Neural cell (in vitro differentiated cells): Measurements from ENCODE around the gene RHCG. TPM values are rescaled to one million over a fixed set of nuclear protein-coding genes. Genes with fewer than 3 reads are reported as not detected.

ENCODE experiments used
- H2AFZ ChIP-seq: fragments of 200-600, 300-800 bp; sonication (generic), shearing (Covaris generic); 2 replicates; pipeline ENCODE4 v1.6.0; 2014; ENCODE audit warnings: low read depth, mild to moderate bottlenecking, antibody characterized with exemption, low read length, moderate library complexity
- H3F3A ChIP-seq: fragments of 200-600 bp; shearing (Covaris generic); 2 replicates; pipeline ENCODE4 v1.6.1; 2016; ENCODE audit warnings: mild to moderate bottlenecking, moderate library complexity, mixed read lengths, antibody characterized with exemption, low read length; ENCODE audit not compliant: insufficient read depth, poor library complexity, severe bottlenecking
- H3K27ac ChIP-seq: fragments of 200-600, 300-800 bp; sonication (generic), shearing (Covaris generic); 2 replicates; pipeline ENCODE4 v1.5.1; 2014; ENCODE audit warnings: mild to moderate bottlenecking, low read length, moderate library complexity
- H3K27me3 ChIP-seq: fragments of 300-800, 200-600 bp; sonication (generic), shearing (Covaris generic); 2 replicates; pipeline ENCODE4 v1.6.0; 2014; ENCODE audit warnings: mild to moderate bottlenecking, low read depth, low read length, moderate library complexity; ENCODE audit not compliant: insufficient read depth
- H3K36me3 ChIP-seq: fragments of 300-800, 200-600 bp; sonication (generic), shearing (Covaris generic); 2 replicates; pipeline ENCODE4 v1.5.1; 2014; ENCODE audit warnings: mild to moderate bottlenecking, antibody characterized with exemption, low read length, moderate library complexity; ENCODE audit not compliant: insufficient read depth
- H3K4me2 ChIP-seq: fragments of 300-800, 200-600 bp; sonication (generic), shearing (Covaris generic); 2 replicates; pipeline ENCODE4 v1.6.0; 2014; ENCODE audit warnings: mild to moderate bottlenecking, low read length
- H3K4me3 ChIP-seq: fragments of 300-800, 200-600 bp; sonication (generic), shearing (Covaris generic); 2 replicates; pipeline ENCODE4 v1.5.1; 2014; ENCODE audit warnings: mild to moderate bottlenecking, low read length, moderate library complexity
- H3K79me2 ChIP-seq: fragments of 200-600 bp; shearing (Covaris generic); replicated peaks from 2 replicates; pipeline ENCODE4 v1.6.0; 2014; ENCODE audit warnings: mild to moderate bottlenecking, low read length, moderate library complexity; ENCODE audit not compliant: insufficient read depth
- H3K9ac ChIP-seq: fragments of 300-800, 200-600 bp; sonication (generic), shearing (Covaris generic); 2 replicates; pipeline ENCODE4 v1.6.1; 2016; ENCODE audit warnings: mild to moderate bottlenecking, low read length, mixed read lengths
- H3K9me2 ChIP-seq: fragments of 200-600 bp; shearing (Covaris generic); 2 replicates; pipeline ENCODE4 v1.6.1; 2016; ENCODE audit warnings: mild to moderate bottlenecking, low read length, mixed read lengths; ENCODE audit not compliant: insufficient read depth
- H3K9me3 ChIP-seq: fragments of 200-600, 300-800 bp; sonication (generic), shearing (Covaris generic); 2 replicates; pipeline ENCODE4 v1.6.1; 2016; ENCODE audit warnings: mild to moderate bottlenecking, mixed run types, low read length, moderate library complexity, mixed read lengths
- H4K20me1 ChIP-seq: fragments of 200-600 bp; shearing (Covaris generic); 2 replicates; pipeline ENCODE4 v1.6.1; 2016; ENCODE audit warnings: mild to moderate bottlenecking, mixed run types; ENCODE audit not compliant: insufficient read depth
- EP300 ChIP-seq: fragments of 450-650 bp; conservative IDR thresholded peaks from 2 replicates; pipeline ENCODE4 v1.6.1; 2014; ENCODE audit warnings: antibody characterized with exemption, mild to moderate bottlenecking, moderate library complexity; ENCODE audit not compliant: poor library complexity, severe bottlenecking
- EZH2 ChIP-seq: fragments of 200-600, 300-800 bp; shearing (Covaris generic), sonication (generic); IDR thresholded peaks from 2 replicates; pipeline ENCODE4 v1.6.1; 2014; ENCODE audit warnings: antibody characterized with exemption, low read length, borderline replicate concordance, mild to moderate bottlenecking; ENCODE audit not compliant: insufficient read depth, poor library complexity, severe bottlenecking
- MXI1 ChIP-seq: fragments of 450-650 bp; conservative IDR thresholded peaks from 2 replicates; pipeline ENCODE4 v1.6.1; 2014; ENCODE audit warnings: antibody characterized with exemption, mild to moderate bottlenecking; ENCODE audit not compliant: poor library complexity, severe bottlenecking
- POLR2AphosphoS5 ChIP-seq: IDR thresholded peaks from 2 replicates; pipeline ENCODE4 v1.6.1; 2012
- RAD21 ChIP-seq: fragments of 450-650 bp; conservative IDR thresholded peaks from 2 replicates; pipeline ENCODE4 v1.6.1; 2014; ENCODE audit warnings: antibody characterized with exemption, mild to moderate bottlenecking, moderate library complexity
- SMC3 ChIP-seq: fragments of 450-650 bp; conservative IDR thresholded peaks from 2 replicates; pipeline ENCODE4 v1.6.1; 2014; ENCODE audit warnings: antibody characterized with exemption, mild to moderate bottlenecking, moderate library complexity; ENCODE audit not compliant: poor library complexity
- TAF1 ChIP-seq: IDR thresholded peaks from 2 replicates; pipeline ENCODE4 v1.6.1; 2012; ENCODE audit warnings: low read depth
- polyA plus RNA-seq: library from polyadenylated mRNA; depleted of rRNA; stranded (reverse); fragments of >200 nt; gene quantifications from 2 replicates; pipeline ENCODE4 v1.2.3, GENCODE V29; 2014
- TF ChIP-seq, protein P1 (sequence below): IDR thresholded peaks from 2 replicates; pipeline ENCODE4 v1.6.1; 2012; ENCODE audit warnings: borderline replicate concordance
- TF ChIP-seq, protein P2 (sequence below): fragments of 450-650 bp; IDR thresholded peaks from 2 replicates; pipeline ENCODE4 v1.5.1; 2014; ENCODE audit warnings: antibody characterized with exemption, mild to moderate bottlenecking, moderate library complexity; ENCODE audit not compliant: poor library complexity, severe bottlenecking

The RHCG gene
- polyA plus RNA-seq, 1 donor from 2014 or later: 0.32 TPM

DNA sequence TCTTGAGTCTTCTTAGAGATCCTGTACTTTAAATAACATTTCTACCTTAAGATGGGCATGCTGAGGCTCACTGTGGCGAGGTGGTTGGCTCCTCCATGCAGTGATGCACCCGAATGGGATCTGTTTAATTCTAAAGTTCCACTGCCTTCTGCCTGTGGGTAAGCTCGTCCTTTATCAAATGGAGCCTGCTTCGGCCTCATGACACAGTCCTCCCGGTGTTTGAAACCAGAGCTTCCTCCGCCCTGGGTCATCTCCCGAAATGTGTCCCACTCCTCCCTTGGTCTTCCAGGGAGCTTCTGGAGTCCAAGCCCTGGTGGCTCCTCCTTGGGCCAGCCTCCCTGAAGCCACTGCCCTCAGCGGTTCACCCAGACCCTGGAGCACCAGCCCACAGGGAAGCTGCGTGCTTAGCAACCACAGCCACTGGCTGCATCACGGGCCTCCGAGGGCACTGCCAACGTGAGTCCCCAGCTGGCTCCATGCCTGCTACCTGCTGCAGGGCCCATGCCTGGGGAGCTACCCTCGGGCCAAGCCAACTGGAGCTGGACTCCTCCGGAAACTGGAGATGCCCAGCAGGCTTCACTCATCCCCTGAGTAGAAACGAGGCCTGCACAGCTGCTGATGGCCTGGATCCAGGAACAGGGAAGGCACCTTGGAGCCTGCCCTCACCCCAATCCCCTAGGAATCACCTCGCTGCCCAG is 3.3 kb downstream of the RHCG start:
- Histone ChIP-seq H3K27me3 (peaks cover 31% of the 10 kb centered on the region), H3K27ac (no peak overlapping the region), H3K36me3 (no peaks in the 10 kb centered on the region), H3K9ac (no peak overlapping the region), H4K20me1 (no peaks in the 10 kb centered on the region), H3K9me2 (no peaks in the 10 kb centered on the region), H3K9me3 (no peaks in the 10 kb centered on the region), H3K4me2 (no peak overlapping the region), H3K4me3 (no peak overlapping the region), H3K79me2 (no peaks in the 10 kb centered on the region), H2AFZ (no peak overlapping the region), H3F3A (no peaks in the 10 kb centered on the region)
- no peak for TF ChIP-seq EZH2
- TF ChIP-seq EP300: no peak
- no peak for TF ChIP-seq MXI1
- TF ChIP-seq, protein P1, sequence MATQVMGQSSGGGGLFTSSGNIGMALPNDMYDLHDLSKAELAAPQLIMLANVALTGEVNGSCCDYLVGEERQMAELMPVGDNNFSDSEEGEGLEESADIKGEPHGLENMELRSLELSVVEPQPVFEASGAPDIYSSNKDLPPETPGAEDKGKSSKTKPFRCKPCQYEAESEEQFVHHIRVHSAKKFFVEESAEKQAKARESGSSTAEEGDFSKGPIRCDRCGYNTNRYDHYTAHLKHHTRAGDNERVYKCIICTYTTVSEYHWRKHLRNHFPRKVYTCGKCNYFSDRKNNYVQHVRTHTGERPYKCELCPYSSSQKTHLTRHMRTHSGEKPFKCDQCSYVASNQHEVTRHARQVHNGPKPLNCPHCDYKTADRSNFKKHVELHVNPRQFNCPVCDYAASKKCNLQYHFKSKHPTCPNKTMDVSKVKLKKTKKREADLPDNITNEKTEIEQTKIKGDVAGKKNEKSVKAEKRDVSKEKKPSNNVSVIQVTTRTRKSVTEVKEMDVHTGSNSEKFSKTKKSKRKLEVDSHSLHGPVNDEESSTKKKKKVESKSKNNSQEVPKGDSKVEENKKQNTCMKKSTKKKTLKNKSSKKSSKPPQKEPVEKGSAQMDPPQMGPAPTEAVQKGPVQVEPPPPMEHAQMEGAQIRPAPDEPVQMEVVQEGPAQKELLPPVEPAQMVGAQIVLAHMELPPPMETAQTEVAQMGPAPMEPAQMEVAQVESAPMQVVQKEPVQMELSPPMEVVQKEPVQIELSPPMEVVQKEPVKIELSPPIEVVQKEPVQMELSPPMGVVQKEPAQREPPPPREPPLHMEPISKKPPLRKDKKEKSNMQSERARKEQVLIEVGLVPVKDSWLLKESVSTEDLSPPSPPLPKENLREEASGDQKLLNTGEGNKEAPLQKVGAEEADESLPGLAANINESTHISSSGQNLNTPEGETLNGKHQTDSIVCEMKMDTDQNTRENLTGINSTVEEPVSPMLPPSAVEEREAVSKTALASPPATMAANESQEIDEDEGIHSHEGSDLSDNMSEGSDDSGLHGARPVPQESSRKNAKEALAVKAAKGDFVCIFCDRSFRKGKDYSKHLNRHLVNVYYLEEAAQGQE: no peak
- no peak for TF ChIP-seq RAD21
- TF ChIP-seq, protein P2, sequence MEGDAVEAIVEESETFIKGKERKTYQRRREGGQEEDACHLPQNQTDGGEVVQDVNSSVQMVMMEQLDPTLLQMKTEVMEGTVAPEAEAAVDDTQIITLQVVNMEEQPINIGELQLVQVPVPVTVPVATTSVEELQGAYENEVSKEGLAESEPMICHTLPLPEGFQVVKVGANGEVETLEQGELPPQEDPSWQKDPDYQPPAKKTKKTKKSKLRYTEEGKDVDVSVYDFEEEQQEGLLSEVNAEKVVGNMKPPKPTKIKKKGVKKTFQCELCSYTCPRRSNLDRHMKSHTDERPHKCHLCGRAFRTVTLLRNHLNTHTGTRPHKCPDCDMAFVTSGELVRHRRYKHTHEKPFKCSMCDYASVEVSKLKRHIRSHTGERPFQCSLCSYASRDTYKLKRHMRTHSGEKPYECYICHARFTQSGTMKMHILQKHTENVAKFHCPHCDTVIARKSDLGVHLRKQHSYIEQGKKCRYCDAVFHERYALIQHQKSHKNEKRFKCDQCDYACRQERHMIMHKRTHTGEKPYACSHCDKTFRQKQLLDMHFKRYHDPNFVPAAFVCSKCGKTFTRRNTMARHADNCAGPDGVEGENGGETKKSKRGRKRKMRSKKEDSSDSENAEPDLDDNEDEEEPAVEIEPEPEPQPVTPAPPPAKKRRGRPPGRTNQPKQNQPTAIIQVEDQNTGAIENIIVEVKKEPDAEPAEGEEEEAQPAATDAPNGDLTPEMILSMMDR: no peak
- no peak for TF ChIP-seq SMC3
- TF ChIP-seq POLR2AphosphoS5: no peak
- no peak for TF ChIP-seq TAF1

DNA sequence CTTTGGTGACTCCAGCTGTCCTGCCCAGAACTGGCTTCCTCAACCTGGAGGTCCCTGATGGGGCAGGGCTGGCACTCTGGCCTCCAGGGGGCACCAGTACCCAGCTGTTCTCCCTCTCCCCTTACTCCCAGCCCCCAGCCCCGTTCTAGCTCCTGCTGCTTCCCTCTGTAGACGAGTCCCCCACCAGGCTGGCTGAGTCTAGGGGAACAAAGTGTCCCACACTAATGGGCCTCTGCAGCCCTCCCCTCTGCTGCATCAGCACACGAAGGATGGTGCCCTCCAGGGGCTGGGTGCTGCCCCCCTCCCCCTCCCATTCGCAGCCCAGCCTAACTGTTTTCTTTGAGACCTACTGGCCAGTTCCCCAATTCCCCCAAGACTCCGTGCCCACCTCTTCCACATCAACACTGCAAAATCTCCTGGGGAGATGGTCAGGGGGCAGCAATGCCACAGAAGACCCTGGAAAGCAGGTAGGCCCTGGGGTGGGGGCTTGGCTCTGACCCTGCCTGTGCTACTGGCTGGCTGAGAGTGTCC is 4.2 kb downstream of the RHCG start:
- Histone ChIP-seq H3K36me3 (no peaks in the 10 kb centered on the region), H2AFZ (no peak overlapping the region), H3F3A (no peaks in the 10 kb centered on the region), H3K27me3 (peaks cover 26% of the 10 kb centered on the region), H3K79me2 (no peaks in the 10 kb centered on the region), H4K20me1 (no peaks in the 10 kb centered on the region), H3K9me3 (no peaks in the 10 kb centered on the region), H3K4me3 (no peak overlapping the region), H3K9ac (no peak overlapping the region), H3K4me2 (no peak overlapping the region), H3K27ac (no peak overlapping the region), H3K9me2 (no peaks in the 10 kb centered on the region)
- TF ChIP-seq EP300 (no peak), RAD21 (no peak), SMC3 (no peak), POLR2AphosphoS5 (no peak), EZH2 (no peak), MXI1 (no peak), TAF1 (no peak)
- TF ChIP-seq, protein P1: no peak
- TF ChIP-seq, protein P2: no peak
